ENCODE results near the gene PTPRA. TPM values are rescaled to one million over a fixed set of nuclear protein-coding genes. Genes with fewer than 3 reads are reported as not detected.

PTPRA gene
- total RNA-seq, 2 experiments from 2014 or later, result 33.3 to 47.2 TPM

DNA sequence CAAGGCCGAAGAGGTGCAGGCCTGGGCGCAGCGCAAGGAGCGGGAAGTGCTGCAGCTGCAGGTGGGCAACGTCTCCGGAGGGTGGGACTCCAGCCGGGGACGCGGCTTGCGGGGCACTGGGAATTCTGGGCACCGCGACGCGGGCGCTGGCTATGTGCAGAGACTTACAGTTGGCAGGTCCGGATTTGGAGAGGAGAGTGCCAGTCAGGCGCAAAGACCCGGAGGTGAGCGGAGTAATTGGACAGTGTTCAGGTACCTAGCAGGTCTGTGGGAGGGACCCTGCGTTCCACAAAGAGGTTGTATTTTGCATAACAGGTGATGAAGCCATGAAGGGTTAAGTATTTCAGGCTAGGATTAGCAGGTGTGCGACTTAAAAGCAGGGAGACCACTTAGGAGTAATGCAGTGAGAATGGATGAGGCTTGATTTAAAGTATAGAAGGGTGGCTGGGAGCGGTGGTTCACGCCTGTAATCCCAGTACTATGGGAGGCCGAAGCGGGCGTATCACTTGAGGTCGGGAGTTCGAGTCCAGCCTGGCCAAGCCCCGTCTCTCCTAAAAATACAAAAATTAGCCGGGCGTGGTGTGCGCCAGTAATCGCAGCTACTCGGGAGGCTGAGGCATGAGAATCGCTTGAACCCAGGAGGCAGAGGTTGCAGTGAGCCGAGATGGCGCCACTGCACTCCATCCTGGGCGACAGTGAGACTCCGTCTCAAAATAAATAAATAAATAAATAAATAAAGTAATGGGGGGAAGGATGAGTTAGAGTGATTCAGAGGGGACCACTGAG is 173.6 kb downstream of the PTPRA start:
- Histone ChIP-seq H3K27ac (ENCODE audit: low read depth, low read length, poor library complexity, severe bottlenecking) (peak overlapping the region; percentile 31), H3K9me2 (ENCODE audit: insufficient read depth, low read length) (no peaks in the 10 kb centered on the region), H4K20me1 (ENCODE audit: insufficient read depth, low read length) (no peaks in the 10 kb centered on the region), H3K9me3 (ENCODE audit: low read length) (no peaks in the 10 kb centered on the region), H3K4me1 (ENCODE audit: insufficient read depth, low read length, poor library complexity, severe bottlenecking) (peaks cover 13% of the 10 kb centered on the region), H3K36me3 (ENCODE audit: insufficient read depth, low read length) (peaks cover 35% of the 10 kb centered on the region), H3K79me2 (ENCODE audit: insufficient read depth, low read depth, low read length) (peaks cover 14% of the 10 kb centered on the region), H2AFZ (ENCODE audit: low read length) (peak overlapping the region; percentile 73), H3K4me2 (ENCODE audit: low read length) (peak overlapping the region; percentile 83), H3K4me3 (ENCODE audit: low read depth, low read length, poor library complexity, severe bottlenecking) (peak overlapping the region; percentile 78)
- intact Hi-C loops (cut with micrococcal nuclease; ENCODE audit: unreplicated experiment), result no loop called here
- DNase-seq (ENCODE audit: low spot score), result peak; percentile 49
- ChIA-PET POLR2A (interaction anchor here (0.6 kb wide), 1 partner anchor 15 kb away, joined by 3 read pairs; no protein-coding TSS in a partner anchor), CTCF (ENCODE audit: unreplicated experiment) (no interaction called here)
- TF ChIP-seq, protein P1, sequence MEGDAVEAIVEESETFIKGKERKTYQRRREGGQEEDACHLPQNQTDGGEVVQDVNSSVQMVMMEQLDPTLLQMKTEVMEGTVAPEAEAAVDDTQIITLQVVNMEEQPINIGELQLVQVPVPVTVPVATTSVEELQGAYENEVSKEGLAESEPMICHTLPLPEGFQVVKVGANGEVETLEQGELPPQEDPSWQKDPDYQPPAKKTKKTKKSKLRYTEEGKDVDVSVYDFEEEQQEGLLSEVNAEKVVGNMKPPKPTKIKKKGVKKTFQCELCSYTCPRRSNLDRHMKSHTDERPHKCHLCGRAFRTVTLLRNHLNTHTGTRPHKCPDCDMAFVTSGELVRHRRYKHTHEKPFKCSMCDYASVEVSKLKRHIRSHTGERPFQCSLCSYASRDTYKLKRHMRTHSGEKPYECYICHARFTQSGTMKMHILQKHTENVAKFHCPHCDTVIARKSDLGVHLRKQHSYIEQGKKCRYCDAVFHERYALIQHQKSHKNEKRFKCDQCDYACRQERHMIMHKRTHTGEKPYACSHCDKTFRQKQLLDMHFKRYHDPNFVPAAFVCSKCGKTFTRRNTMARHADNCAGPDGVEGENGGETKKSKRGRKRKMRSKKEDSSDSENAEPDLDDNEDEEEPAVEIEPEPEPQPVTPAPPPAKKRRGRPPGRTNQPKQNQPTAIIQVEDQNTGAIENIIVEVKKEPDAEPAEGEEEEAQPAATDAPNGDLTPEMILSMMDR (conservative IDR thresholded peaks at IDR 0.05; ENCODE audit: low read length), result no peak
- no peak for TF ChIP-seq EZH2phosphoT487 (IDR thresholded peaks at IDR 0.05; ENCODE audit: borderline replicate concordance, low read depth, low read length)
- BruUV-seq (replicated peaks), result no TSS peak

DNA sequence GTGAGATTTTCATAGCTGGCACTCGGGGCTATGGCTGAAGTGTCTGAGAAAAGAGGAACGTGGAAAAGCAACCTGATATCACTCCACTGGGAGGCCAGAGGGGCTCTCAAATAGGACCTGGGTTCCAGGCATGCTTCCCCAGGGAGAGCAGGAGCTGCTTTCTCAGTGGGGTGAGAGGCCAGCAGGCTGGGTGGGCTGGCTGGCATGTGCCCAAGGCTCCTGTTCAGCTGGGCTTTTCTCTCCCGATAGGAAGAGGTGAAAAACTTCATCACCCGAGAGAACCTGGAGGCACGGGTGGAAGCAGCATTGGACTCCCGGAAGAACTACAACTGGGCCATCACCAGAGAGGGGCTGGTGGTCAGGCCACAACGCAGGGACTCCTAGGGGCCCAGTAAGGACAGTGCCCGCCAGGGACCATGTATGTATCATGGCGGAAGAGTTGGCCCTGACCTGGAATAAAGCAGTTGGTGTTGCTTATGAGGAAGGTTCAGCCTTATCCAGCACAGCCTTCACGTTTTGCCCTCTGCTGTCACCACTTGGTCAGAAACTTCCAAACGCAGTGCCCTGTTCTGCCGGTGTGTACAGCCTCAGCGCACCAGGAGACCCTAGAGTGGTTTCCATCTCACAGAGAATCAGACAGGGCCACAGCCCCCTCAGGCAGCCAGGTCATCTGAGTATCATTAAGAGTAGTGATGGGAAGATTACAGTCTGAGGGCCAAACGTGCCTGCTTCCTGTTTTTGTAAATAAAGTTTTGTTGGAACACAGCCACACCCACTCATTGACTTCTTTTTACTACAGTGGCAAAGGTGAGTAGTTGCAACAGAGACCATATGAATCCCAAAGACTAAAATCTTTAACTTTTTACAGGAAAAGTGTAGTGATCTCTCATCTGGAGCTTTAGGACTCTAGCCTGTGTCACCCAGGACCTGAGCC is 174.5 kb downstream of the PTPRA start:
- no peak overlapping the region for H3K27ac ChIP-seq (ENCODE audit: low read depth, low read length, poor library complexity, severe bottlenecking)
- POLR2A ChIA-PET, result no interaction called here
- peak overlapping the region; percentile 78 for H3K4me3 ChIP-seq (ENCODE audit: low read depth, low read length, poor library complexity, severe bottlenecking)

More for the DNA sequence above, 174.5 kb downstream of the PTPRA start:
- DNase-seq (ENCODE audit: low spot score), result no peak
- Histone ChIP-seq H3K9me2 (ENCODE audit: insufficient read depth, low read length) (no peaks in the 10 kb centered on the region), H2AFZ (ENCODE audit: low read length) (no peak overlapping the region), H3K4me2 (ENCODE audit: low read length) (peak overlapping the region; percentile 83; the same call in 1 of the 2 replicates), H3K79me2 (ENCODE audit: insufficient read depth, low read depth, low read length) (peaks cover 14% of the 10 kb centered on the region), H4K20me1 (ENCODE audit: insufficient read depth, low read length) (no peaks in the 10 kb centered on the region), H3K36me3 (ENCODE audit: insufficient read depth, low read length) (peaks cover 35% of the 10 kb centered on the region), H3K9me3 (ENCODE audit: low read length) (no peaks in the 10 kb centered on the region), H3K4me1 (ENCODE audit: insufficient read depth, low read length, poor library complexity, severe bottlenecking) (peaks cover 13% of the 10 kb centered on the region)
- TF ChIP-seq, protein P1 (conservative IDR thresholded peaks at IDR 0.05; ENCODE audit: low read length), result no peak
- TF ChIP-seq EZH2phosphoT487 (IDR thresholded peaks at IDR 0.05; ENCODE audit: borderline replicate concordance, low read depth, low read length), result no peak
- intact Hi-C loops (cut with micrococcal nuclease; ENCODE audit: unreplicated experiment), result no loop called here
- CTCF ChIA-PET (ENCODE audit: unreplicated experiment), result no interaction called here
- BruUV-seq (replicated peaks), result TSS peak; percentile 87
